GM18870 (cell line): ENCODE data around the gene TEX101.
"Not testable (repeated sequence)": the region's sequence is repeated elsewhere in the genome, so short reads cannot be mapped to it uniquely, and the experiment has no call there.

ENCODE experiments used
- ATAC-seq: cut with Tn5 transposase; IDR thresholded peaks from one replicate; pipeline ENCODE4 v1.9.1; 2021; ENCODE audit warnings: moderate library complexity; ENCODE audit not compliant: unreplicated experiment

TEX101 gene

GRCh38 chr19:43414554-43414953, at the start of gene TEX101:
Gene TEX101, plus strand, starts transcription at chr19:43414890. Its CDS starts 1,030 bp downstream, at chr19:43415920.
- no peak for ATAC-seq

- ATAC-seq, result not testable (repeated sequence)
Measured at GRCh38 chr19:43365677-43366076, 49.0 kb upstream of the TEX101 start.

- ATAC-seq, result no peak
Measured at GRCh38 chr19:43367822-43368221, 46.9 kb upstream of the TEX101 start.

GRCh38 chr19:43368897-43369296, 45.8 kb upstream of the TEX101 start:
- ATAC-seq, result not testable (repeated sequence)

- no peak for ATAC-seq
Measured at GRCh38 chr19:43371909-43372308, 42.8 kb upstream of the TEX101 start.

GRCh38 chr19:43372462-43372861, 42.2 kb upstream of the TEX101 start:
- no peak for ATAC-seq

GRCh38 chr19:43377624-43378023, 37.1 kb upstream of the TEX101 start:
- ATAC-seq, result not testable (repeated sequence)

- no peak for ATAC-seq
Measured at GRCh38 chr19:43380008-43380407, 34.7 kb upstream of the TEX101 start.

- no peak for ATAC-seq
Measured at GRCh38 chr19:43380771-43381386, 33.8 kb upstream of the TEX101 start.

- not testable (repeated sequence) for ATAC-seq
Measured at GRCh38 chr19:43382586-43383216, 32.0 kb upstream of the TEX101 start.

- not testable (repeated sequence) for ATAC-seq
Measured at GRCh38 chr19:43383254-43383653, 31.4 kb upstream of the TEX101 start.

- ATAC-seq, result not testable (repeated sequence)
Measured at GRCh38 chr19:43383759-43384158, 30.9 kb upstream of the TEX101 start.

- ATAC-seq, result not testable (repeated sequence)
Measured at GRCh38 chr19:43390903-43391551, 23.7 kb upstream of the TEX101 start.

GRCh38 chr19:43391552-43391935, 23.1 kb upstream of the TEX101 start:
- ATAC-seq, result not testable (repeated sequence)

- ATAC-seq, result not testable (repeated sequence)
Measured at GRCh38 chr19:43393501-43393900, 21.2 kb upstream of the TEX101 start.

GRCh38 chr19:43395561-43395960, 19.1 kb upstream of the TEX101 start:
- no peak for ATAC-seq

GRCh38 chr19:43406297-43406696, 8.4 kb upstream of the TEX101 start:
- ATAC-seq, result no peak

GRCh38 chr19:43407416-43408005, 7.2 kb upstream of the TEX101 start:
- no peak for ATAC-seq

- ATAC-seq, result no peak
Measured at GRCh38 chr19:43408043-43408442, 6.6 kb upstream of the TEX101 start.

- ATAC-seq, result no peak
Measured at GRCh38 chr19:43409415-43409814, 5.3 kb upstream of the TEX101 start.

GRCh38 chr19:43412441-43412840, 2.2 kb upstream of the TEX101 start:
- no peak for ATAC-seq
